Kidney glomerular epithelial cell (primary cell): ENCODE data around the gene RAD52.
"Not testable (repeated sequence)": the region's sequence is repeated elsewhere in the genome, so short reads cannot be mapped to it uniquely, and the experiment has no call there.

ENCODE experiments used
- DNase-seq: peaks from one replicate; lab custom pipeline; 2025; lab: John Stamatoyannopoulos, UW

Gene RAD52

DNA sequence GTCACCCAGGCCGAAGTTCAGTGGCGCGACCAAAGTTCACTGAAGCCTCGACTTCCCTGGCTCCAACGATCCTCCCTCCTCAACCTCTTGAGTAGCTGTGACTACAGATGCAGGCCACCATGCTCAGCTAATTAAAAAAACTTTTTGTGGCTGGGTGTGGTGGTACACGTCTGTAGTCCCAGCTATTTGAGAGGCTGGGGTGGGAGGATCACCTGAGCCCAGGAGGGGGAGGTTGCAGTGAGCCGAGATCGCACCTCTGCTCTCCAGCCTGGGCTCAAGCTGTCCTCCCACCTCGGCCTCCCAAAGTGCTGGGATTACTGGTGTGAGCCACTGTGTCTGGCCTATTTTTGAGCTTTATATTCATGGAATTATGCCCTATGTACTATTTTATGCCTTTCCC is 18.1 kb upstream of the RAD52 start:
- no peak for DNase-seq

DNA sequence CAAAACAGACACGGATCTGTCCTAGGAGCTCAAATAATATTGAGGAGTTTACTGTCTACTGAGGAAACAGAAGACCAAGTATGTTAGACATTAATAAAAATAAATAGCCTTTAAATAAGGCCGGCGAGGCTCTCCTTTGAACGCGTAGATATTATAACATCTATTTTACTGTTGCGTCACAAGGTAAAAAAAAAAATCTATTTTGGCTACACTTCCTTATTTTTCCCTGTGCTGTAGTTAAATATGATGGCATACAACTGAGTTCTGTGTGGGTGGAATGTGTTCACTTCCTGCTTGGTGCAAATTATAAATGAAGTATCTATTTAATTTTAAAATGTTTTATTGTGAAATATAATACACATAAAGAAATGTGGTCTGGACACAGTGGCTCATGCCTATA is 17.2 kb upstream of the RAD52 start:
- DNase-seq = no peak

DNA sequence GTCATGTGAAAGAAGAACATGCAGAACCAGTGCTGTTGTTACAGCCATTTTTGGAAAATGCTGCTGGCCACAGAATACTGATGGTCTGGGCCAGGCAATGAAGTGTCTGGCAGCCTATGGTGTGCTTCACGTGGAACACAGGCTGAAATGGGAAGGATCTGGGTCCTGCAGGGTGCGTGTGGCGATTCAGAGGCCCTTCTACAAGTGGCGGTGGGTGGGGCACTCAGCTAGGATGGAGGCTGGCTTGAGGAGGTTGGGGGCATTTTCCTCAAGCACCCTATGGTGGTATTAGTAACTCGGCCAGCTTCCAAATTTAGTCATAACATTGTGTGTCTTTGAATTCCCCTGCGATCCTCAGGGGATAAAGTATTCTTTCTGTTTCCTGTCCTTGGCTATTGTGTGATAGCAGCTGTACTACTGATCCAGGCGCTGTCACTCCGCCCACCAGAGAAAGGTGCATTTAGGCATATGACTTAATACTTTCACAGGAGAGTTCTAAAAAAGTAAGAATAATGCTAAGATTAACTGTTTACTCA is 9.2 kb upstream of the RAD52 start:
- no peak for DNase-seq

DNA sequence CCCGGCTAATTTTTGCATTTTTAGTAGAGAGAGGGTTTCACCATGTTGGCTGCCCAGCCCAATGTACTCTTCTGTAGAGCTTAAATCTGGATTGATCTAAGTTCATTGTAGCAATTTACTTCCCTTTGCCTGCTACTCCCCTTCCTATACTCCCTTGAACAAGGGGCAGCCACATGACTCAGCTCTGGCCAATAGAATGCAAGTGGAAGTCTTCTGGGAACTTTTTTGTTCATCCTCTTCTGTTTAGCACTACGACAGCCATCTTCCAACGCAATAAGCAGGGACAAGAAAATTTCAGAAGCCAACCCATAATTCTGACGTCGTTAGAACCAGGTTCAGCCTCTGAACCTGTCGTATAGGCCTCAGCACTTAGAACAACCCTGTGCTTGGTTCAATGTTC is 6.4 kb upstream of the RAD52 start:
- no peak for DNase-seq

- DNase-seq = no peak
Measured at GRCh38 chr12:954741-955140, 5.2 kb upstream of the RAD52 start.

GRCh38 chr12:953776-954175 is 4.3 kb upstream of the RAD52 start:
- no peak for DNase-seq

GRCh38 chr12:951176-951575 is 1.7 kb upstream of the RAD52 start:
- DNase-seq = no peak

- DNase-seq = no peak
Measured at GRCh38 chr12:948238-948637, 1.3 kb downstream of the RAD52 start.

GRCh38 chr12:946631-947030 is 2.9 kb downstream of the RAD52 start:
- no peak for DNase-seq

DNA sequence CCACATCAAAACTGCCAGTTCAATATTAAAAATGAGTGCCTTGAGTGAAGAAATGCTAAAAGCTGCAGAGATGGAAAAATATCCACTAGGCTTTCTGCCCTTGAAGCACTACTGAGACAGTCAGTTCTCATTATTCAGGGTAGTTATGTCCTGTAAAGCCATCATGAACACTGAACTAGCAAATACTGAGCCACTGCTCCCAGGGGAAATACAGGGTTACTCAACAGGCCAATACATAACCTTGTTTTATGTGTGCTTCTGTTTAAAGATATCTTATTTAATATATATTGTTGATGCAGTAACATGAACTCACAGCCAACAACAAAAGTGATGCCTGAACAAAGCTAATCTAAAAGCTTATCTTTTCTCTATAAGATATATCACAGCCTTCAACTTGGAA is 3.3 kb downstream of the RAD52 start:
- no peak for DNase-seq

DNA sequence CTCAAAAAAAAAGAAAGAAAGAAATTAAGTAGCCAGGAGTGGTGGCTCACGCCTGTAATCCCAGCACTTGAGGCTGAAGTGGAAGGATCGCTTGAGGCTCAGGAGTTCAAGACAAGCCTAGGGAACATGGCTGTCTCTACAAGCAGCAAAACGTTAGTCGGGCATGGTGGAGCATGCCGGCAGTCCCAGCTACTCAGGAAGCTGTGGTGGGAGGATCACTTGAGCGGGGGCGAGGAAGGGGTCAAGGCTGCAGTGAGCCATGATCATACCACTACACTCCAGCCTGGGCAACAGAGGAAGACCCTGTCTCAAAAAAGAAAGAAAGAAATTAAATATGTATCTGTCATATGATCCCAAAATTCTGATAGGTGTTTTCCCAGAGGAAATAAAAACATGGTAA is 5.3 kb downstream of the RAD52 start:
- DNase-seq = no peak

- no peak for DNase-seq
Measured at GRCh38 chr12:943051-943450, 6.4 kb downstream of the RAD52 start.

- no peak for DNase-seq
Measured at GRCh38 chr12:938810-939209, 10.7 kb downstream of the RAD52 start.

GRCh38 chr12:936377-937345 is 12.8 kb downstream of the RAD52 start:
- DNase-seq = no peak

DNA sequence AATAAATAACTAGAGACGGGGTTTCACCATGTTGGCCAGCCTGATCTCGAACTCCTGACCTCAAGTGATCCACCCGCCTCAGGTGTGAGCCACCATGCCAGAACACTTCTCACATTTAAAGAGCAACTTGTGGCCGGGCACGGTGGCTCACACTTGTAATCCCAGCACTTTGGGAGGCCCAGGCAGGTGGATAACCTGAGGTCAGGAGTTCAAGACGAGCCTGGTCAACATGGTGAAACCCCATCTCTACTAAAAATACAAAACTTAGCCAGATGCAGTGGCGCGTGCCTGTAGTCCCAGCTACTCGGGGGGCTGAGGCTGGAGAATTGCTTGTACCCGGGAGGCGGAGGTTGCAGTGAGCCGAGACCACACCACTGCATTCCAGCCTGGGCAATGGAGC is 13.6 kb downstream of the RAD52 start:
- not testable (repeated sequence) for DNase-seq

DNA sequence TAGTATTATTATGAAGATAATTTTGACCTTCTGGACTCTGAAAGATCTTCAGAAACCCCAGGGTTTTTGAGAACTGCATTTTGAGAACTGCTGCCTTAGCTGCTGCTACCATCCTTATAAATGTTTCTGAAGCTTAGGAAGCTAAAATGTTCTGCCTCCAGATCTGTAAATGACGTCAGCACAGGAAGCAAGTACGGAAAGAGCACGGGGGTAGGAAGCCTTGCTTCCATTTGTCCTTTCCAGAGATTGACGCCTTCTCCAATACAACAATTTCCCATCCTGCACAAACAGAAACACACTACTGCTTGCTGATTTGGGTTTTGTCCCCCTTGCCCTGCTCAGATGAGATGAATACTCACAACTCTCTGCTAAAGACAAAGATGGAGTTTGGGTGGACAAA is 17.9 kb downstream of the RAD52 start:
- DNase-seq = no peak

GRCh38 chr12:931060-931459 is 18.4 kb downstream of the RAD52 start:
- DNase-seq = no peak

DNA sequence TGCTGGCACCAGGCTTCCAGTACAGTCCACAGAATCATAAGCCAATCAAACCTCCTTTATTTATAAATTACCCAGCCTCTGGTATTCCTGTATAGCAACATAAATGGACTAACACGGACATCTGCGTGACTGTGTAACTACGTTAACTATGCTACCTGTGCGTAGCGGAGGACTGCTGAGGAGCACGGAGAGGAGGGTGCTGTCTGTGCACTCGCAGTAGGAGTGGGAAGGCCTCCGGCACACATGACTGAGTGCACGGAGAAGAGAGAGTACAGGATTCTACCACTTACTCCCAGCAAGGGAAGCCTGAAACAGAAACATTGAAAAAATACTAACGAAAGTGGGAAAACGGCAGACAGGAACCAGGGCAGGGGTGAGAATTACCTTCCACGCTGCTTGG is 22.9 kb downstream of the RAD52 start:
- no peak for DNase-seq

- no peak for DNase-seq
Measured at GRCh38 chr12:922285-922684, 27.2 kb downstream of the RAD52 start.

- no peak for DNase-seq
Measured at GRCh38 chr12:920676-921075, 28.8 kb downstream of the RAD52 start.

- DNase-seq = no peak
Measured at GRCh38 chr12:916712-917445, 32.6 kb downstream of the RAD52 start.

GRCh38 chr12:916240-916639 is 33.3 kb downstream of the RAD52 start:
- peak; percentile 88 for DNase-seq

DNA sequence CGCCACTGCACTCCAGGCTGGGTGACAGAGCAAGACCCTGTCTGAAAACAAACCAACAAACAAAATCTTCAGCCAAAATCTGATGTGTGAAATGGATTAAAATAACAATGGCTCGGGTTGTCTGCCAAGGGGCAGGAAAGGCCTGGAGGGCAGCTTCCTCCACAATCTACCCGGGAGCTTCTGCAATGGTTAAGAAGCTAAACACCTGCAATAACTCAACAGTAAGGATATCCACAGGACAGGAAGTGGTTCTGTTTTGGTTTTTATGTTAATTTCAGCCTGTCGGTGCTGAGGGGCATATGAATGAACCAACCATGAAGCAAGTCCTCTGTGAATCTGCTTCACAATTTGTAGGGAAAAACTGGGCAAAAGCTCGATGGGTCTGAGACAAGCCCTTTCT is 34.4 kb downstream of the RAD52 start:
- no peak for DNase-seq
